Raji (cell line): ENCODE data around the gene BCKDHB.

Experiments used
- POLR2A ChIP-seq: IDR thresholded peaks from 2 replicates; pipeline ENCODE4 v1.6.1; 2011; ENCODE audit warnings: low read depth, low read length, control low read depth; ENCODE audit not compliant: insufficient read depth

Gene BCKDHB

DNA sequence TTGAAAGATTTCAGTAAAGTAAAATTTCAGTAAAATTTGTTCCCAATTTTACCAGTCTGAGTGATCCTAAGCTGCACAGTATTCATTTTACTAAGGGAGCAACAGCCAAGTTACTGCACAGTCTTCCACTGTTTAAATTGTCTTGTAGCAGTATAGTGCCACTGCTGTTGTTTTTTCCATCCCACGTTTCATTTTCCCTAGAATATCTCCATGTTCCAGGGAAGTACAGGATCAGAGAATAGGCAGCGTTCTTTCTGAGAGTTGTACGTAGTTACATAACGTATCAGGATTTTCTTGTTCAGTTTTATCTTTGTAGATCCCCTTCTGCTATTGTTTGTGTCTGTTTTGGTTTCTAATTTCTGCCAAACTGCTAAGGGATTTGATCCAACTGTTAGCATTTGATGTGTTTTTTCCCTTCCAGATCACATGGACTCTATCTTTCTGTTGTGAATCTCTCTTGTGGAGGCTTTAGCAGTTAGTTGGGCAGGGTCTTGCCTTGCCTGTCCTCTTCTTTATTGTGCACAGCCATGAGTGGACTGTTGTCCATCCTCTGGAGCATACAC, 38.4 kb downstream of the BCKDHB start:
- TF ChIP-seq POLR2A = no peak

DNA sequence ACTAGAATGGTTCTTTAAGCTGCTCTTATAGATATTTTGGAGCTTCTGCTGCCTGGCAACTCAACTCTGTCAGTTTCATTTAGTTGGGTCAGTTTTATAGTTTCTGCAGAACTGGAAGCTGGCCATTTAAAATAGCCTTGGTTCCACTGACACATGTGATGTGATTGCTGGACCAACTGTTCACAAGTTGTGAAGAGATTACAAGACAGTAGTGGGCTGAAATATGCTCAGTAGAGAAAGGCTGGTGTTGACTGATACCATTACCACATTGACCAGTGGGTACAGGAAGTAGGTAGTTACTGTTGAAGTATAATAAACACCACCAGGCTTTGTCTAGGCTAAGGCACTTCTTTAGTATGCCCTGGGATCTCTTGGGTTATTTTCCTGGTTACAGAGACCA, 39.0 kb downstream of the BCKDHB start:
- TF ChIP-seq POLR2A = no peak

DNA sequence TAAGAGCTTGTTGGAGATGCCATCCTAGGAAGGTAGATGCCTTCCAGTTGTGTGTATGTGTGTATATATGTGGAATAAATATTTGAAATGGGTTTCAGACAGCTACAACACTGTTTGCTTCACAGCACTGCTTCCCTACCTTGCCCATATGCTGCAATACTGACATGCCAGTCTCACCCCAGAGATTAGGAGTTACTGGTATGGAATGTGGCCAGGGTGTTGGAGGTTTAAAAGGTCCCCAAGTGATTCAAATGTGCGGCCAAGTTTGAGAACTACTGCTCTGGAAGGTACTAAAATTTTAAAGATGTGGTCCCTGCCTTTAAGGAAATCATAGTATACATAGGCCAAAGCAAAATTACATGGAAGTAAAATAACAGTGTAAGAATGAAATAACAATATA, 39.5 kb downstream of the BCKDHB start:
- no peak for TF ChIP-seq POLR2A

DNA sequence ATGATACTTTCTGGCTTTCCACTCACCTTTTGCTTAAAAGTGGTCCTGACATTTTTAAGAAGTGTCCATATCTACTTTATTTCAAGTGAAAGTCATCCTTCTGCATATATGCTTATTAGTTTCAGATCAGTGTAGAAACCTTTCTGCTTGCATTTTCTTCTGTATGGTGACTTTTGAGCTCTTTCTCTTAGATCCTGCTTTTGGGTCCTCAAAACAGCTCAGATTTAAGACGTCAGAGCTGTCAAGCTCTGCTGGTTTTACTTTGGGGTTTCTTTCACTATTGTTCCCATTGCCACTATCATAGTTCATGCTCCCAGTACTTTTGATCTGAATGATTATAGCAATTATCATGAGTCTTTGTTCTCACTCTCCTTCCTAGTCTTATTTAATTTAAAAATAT, 41.7 kb downstream of the BCKDHB start:
- no peak for TF ChIP-seq POLR2A

DNA sequence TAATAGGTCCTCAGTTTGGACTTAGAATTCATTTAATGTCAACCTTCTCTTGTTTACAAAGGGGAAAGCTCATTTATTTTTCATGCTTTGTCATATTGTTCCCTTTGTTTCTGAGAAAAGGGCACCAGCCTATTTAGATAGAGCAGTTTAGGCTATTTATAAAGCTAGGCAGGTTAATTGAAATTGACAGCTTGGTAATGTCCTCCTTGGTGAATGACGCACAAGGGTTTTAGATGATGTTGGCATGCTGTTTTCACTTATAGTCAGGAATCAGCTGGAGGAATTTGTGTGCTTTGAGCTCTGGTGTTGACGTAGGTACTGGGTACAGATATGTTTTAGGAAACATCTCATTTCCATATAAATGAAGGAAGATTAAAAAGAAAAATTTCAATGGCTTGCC, 45.2 kb downstream of the BCKDHB start:
- TF ChIP-seq POLR2A = no peak

DNA sequence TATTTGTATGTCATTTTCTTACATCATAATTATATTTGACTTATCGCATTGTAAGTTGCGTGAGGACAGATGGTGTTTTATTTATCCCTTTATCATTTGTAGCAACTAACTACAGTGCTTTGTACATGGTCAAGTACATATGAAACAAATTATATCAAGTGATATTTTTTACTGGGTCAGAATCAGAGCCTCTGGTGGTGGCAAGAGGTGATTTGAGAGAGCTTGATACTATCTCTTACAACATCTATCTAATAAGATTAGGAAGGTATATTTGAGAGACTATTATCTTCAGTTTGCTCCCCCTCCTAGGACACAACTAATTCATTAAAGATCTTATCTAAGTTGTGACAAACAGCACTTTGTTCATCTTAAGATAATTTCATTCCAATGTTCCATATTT, 47.7 kb downstream of the BCKDHB start:
- TF ChIP-seq POLR2A = no peak

DNA sequence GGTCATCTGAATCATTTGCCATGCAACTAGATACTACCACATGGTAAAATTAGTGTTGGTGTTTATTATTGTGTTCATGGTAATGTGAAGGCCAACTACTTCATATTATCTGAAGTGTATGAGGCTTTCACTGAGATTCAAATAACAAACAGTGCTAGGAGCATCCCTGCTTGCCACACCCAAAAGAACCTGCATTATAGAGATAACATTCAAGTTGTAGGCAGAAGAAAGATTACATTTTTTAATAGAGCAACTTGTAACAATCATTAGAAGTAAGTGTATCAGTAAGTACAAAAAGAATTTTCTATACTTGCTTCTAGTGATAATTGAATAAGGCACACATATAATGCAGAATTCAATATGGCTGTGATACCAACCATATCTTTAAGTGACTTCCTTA, 49.8 kb downstream of the BCKDHB start:
- no peak for TF ChIP-seq POLR2A

DNA sequence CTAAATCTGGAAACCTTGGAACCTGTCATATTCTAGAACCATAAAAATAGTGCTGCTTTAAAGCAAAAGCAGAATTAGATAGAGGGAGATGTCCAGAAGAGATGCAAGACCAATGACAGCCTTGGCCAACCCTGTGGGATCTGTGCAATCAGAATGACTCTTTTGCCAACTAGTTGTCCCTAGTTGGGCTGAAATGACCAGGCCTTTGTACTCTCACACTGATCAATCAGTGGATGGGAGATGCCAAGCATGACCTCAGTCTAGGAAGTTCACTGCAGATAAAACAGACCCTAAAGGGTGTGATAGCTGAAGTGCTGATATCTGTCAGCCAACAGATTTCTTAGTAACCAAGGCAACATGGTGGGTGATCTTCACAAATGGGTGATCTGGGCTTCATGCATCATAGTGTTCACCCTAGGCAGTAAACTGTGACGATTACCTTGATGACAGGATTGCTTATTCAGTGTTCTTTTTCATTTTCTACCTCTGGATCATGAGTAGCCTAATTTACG, 52.1 kb downstream of the BCKDHB start:
- no peak for TF ChIP-seq POLR2A

DNA sequence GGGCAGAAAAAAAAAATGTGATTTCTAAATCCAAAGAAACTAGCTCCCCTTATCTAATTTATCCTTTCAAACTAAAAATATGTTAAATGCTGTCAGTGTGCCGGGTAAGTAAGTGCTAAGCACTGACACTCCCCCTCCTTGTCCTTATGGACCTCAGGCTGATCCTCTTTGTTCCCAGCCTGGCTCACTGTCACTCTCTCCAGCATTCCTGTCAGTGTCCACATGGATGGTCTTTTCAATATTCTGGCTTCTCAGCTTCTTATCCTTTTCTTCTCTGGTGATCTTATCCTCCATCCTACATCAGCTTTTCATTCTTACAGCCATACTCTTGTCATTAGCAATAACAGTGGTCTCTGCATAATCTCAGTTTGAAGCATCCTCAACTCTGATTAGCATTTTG, 55.0 kb downstream of the BCKDHB start:
- TF ChIP-seq POLR2A = no peak

DNA sequence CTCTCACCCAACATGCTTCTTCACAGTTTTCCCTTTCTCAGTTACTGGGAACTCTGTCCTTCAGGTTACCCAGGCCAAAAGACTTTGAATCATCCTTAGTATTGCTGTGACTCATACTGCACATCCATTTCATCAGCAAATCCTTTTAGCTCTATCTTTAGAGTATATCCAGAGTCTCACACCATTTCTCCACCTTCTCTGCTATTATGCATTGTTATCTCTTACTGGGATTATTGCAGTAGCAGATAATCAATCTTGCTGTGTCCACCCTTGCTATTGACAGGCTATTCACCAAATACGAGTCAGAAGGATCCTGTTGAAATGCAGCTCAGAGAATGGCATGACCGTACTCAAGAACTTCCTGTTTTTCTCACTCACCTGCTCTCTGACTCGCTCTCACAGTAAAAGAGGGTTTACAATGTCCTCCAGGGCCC, 57.3 kb downstream of the BCKDHB start:
- TF ChIP-seq POLR2A = no peak

DNA sequence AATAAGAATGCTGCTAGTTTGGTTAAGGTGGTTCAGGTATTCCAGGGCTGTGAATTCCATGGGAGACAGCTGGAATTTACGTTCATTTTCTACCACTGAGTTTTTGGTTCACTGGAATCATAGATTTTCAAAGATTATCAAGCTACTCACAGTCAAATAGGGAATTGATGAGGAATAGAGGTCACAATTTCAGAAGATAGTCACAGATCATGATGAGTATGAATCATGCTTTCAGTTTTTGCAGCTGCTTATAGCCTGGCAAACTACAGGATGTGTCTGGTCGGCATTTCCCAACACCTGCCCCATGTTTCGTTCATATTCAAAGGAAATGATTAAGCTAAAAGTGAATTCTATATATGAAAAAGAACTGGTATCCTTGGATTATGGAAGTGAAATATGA, 58.7 kb downstream of the BCKDHB start:
- TF ChIP-seq POLR2A = no peak

DNA sequence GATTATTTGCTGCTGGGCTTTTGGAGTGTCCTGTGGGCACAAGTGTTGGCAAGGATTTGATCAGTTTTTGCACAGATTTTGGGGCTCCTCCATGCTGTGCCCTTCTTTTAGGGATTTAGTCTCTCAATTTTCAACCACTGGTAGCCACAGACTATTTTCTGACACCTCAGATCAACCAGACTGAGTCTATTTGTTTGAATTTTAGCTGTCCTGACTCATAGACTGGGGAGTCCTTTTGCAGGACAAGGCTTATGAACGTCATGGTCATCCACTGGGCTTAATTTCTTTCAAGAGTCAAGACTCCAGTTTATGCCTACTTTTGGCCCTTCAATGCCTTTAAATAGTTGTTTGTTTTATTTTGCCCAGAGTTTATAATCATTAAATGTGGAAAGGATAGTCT, 59.3 kb downstream of the BCKDHB start:
- no peak for TF ChIP-seq POLR2A

DNA sequence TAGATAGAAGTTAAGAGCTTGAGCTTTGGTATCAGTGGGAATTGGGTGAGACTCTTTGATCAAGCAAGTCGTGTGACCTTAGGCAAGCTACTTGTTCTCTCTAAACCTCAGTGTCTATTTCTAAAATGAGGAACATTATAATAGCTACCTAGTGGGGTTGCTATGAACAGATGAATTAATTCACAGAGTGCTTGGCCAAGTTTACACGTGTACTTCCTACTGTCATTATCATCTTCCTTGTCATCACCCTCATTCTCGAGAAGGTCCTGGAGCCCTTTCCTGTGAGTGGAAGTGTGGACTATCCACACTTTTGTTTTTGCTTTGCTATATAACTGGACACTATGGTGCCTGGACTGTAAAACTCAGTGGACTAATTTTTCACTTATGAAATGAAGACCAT, 64.0 kb downstream of the BCKDHB start:
- no peak for TF ChIP-seq POLR2A

DNA sequence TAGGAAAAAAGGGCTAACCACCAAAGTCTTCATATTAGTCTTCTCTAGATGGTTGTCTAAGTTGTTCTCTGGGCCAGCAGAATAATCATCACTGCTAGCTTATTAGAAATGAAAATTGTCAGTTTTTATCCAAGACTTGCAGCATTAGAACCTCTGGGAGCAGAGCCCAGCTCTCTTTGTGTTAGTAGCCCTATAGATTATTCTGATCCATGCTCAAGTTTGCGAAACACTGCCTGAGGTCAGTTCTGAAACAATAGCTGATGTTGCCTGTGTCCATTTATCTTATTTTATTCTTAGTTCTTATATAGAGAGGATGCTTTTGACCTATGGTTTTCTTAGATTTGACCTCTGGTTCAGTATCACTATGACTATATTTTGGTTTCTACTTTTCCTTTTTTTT, 66.9 kb downstream of the BCKDHB start:
- TF ChIP-seq POLR2A = no peak

DNA sequence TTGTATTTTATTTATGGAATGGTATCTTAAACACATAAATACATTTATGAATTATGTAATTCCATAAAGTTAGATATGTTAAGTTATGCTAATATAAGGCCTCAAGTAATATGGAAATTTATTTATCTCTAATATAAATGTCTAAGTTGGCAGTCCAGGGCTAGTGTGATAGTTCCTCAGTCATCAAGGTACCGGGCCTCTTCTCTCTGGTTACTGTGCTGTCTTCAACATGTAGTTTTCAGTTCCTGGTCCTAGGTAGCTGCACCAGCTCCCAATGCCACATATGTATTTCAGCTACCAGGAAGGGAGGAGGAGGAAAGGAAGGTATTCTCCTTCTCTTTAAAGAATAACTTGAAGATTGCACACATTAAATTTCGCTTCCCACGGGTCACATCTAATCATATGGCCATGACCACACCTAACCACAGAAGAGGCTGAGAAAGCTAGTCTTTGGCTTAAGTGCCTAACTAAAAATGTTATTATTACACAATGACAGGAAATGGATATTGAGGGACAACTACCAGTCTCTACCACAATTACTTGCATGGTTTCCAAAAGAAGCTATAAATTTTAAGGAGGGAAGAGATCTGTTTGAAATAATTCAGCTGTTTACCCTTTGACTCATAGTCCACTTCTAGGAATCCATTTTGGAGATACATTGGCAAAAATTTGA, 68.6 kb downstream of the BCKDHB start:
- no peak for TF ChIP-seq POLR2A

DNA sequence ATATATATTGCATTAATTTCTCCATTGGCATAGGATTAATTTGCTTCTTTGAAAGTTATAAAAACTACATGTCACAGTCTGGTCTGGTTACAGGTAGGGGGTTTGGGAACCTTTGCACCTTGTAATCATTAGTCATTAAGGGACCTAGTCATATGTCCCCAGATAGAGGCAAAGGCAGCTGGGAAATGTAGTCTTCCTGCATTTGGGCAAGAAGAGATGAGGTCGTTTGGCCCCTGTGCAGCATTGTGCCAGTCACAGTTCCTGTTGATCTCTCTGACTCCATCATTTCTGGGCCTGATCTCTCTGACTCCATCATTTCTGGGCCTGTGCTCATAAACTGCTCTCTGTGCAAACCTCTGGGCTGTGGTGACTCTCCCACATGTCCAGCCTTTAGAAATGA, 73.2 kb downstream of the BCKDHB start:
- TF ChIP-seq POLR2A = no peak
